HTR-8/SVneo (cell line): Measurements from ENCODE around the gene ZNF835.
A peak's percentile ranks its signal among the peaks of the same experiment; 100 is the strongest.

Source experiments
- DNase-seq: peaks from one replicate; pipeline ENCODE4 v3.0.0; 2011; ENCODE audit warnings: low spot score, mixed read lengths; ENCODE audit not compliant: insufficient read length
- FAIRE-seq: peaks from 2 replicates; lab custom pipeline; 2011; peaks lifted over from hg19 to GRCh38; lab: Jason Lieb, UNC

Gene ZNF835

GRCh38 chr19:56664511-56664910 is 7.0 kb downstream of the ZNF835 start:
- FAIRE-seq (no peak), DNase-seq (no peak)

GRCh38 chr19:56663931-56664500 is 7.5 kb downstream of the ZNF835 start:
- no peak for FAIRE-seq
- no peak for DNase-seq

- FAIRE-seq (no peak), DNase-seq (no peak)
Measured at GRCh38 chr19:56661248-56661647, 10.3 kb downstream of the ZNF835 start.

GRCh38 chr19:56660381-56661107 is 11.0 kb downstream of the ZNF835 start:
- no peak for FAIRE-seq
- no peak for DNase-seq

GRCh38 chr19:56654151-56654550 is 17.4 kb downstream of the ZNF835 start:
- no peak for FAIRE-seq
- DNase-seq = no peak

- no peak for DNase-seq
- no peak for FAIRE-seq
Measured at GRCh38 chr19:56643460-56643955, 28.0 kb downstream of the ZNF835 start.

GRCh38 chr19:56642711-56643459 is 28.7 kb downstream of the ZNF835 start, which contains the start of gene SMIM17:
SMIM17 (plus strand) TSS chr19:56643159; CDS start chr19:56645668, 2,509 bp downstream.
- no peak for FAIRE-seq

GRCh38 chr19:56639217-56639616 is 32.3 kb downstream of the ZNF835 start:
- DNase-seq (no peak), FAIRE-seq (no peak)

More at GRCh38 chr19:56642711-56643459, 28.7 kb downstream of the ZNF835 start, which contains the start of gene SMIM17:
- no peak for DNase-seq

GRCh38 chr19:56637976-56638555 is 33.5 kb downstream of the ZNF835 start:
- DNase-seq = peak; percentile 45
- FAIRE-seq = peak; percentile 40

- no peak for FAIRE-seq
- no peak for DNase-seq
Measured at GRCh38 chr19:56633021-56633420, 38.5 kb downstream of the ZNF835 start.

GRCh38 chr19:56625708-56626107 is 45.8 kb downstream of the ZNF835 start:
- DNase-seq = no peak

GRCh38 chr19:56623006-56623405 is 48.6 kb downstream of the ZNF835 start:
- FAIRE-seq = no peak
- no peak for DNase-seq

More at GRCh38 chr19:56625708-56626107, 45.8 kb downstream of the ZNF835 start:
- FAIRE-seq = no peak

GRCh38 chr19:56622374-56622773 is 49.2 kb downstream of the ZNF835 start:
- FAIRE-seq (no peak), DNase-seq (no peak)

- DNase-seq = no peak
- no peak for FAIRE-seq
Measured at GRCh38 chr19:56619121-56619520, 52.4 kb downstream of the ZNF835 start.

GRCh38 chr19:56617531-56617930 is 54.0 kb downstream of the ZNF835 start:
- no peak for DNase-seq
- FAIRE-seq = no peak

GRCh38 chr19:56613639-56614038 is 57.9 kb downstream of the ZNF835 start:
- FAIRE-seq (no peak), DNase-seq (no peak)

GRCh38 chr19:56612737-56613136 is 58.8 kb downstream of the ZNF835 start:
- no peak for FAIRE-seq
- DNase-seq = no peak
